RWPE1 (cell line): ENCODE measurements around the gene RNF144B.

Experiments
- CTCF ChIA-PET: fragments of 350-600 bp; sonication (Branson Sonifier 250); formaldehyde crosslinking; extraction: SDS; loops from one replicate; lab custom pipeline; 2021; lab: Yijun Ruan, JAX
- POLR2A ChIA-PET: fragments of 400-600 bp; formaldehyde crosslinking; extraction: SDS; loops from one replicate; lab custom pipeline; 2020; ENCODE audit warnings: antibody characterized with exemption; ENCODE audit not compliant: low non-redundant PET; lab: Yijun Ruan, JAX
- DNase-seq: peaks from one replicate; pipeline ENCODE4 v3.0.0; 2012; ENCODE audit warnings: low spot score
- H3K27ac ChIP-seq: fragments of 450-650 bp; 2 replicates; pipeline ENCODE4 v1.5.1; 2017
- TF ChIP-seq, protein P1 (sequence below): fragments of 450-650 bp; conservative IDR thresholded peaks from 2 replicates; pipeline ENCODE4 v1.5.1; 2017; ENCODE audit warnings: low read depth, mild to moderate bottlenecking

Gene RNF144B

DNA sequence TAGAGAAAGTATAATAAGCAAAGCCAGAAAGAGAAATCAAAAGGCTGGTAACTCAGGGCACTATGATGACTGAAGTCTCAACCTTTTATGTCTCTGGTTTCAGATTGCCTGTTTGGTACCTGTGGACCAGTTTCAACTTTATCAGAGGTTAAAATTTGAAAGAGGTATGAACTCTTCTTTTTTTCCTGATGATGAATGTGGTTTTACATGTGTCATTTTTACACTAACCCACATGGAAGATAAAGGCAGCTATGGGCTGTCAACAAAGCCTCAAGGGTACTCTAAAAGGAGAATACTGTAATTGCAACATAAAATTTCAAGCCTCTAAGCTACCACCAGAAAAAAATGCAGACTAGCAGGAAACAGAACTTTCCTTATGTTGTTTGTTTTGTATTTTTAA lies 52.4 kb downstream of the RNF144B start:
- POLR2A ChIA-PET, result no interaction called here
- TF ChIP-seq, protein P1, sequence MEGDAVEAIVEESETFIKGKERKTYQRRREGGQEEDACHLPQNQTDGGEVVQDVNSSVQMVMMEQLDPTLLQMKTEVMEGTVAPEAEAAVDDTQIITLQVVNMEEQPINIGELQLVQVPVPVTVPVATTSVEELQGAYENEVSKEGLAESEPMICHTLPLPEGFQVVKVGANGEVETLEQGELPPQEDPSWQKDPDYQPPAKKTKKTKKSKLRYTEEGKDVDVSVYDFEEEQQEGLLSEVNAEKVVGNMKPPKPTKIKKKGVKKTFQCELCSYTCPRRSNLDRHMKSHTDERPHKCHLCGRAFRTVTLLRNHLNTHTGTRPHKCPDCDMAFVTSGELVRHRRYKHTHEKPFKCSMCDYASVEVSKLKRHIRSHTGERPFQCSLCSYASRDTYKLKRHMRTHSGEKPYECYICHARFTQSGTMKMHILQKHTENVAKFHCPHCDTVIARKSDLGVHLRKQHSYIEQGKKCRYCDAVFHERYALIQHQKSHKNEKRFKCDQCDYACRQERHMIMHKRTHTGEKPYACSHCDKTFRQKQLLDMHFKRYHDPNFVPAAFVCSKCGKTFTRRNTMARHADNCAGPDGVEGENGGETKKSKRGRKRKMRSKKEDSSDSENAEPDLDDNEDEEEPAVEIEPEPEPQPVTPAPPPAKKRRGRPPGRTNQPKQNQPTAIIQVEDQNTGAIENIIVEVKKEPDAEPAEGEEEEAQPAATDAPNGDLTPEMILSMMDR, result no peak
- no peak overlapping the region for H3K27ac ChIP-seq
- CTCF ChIA-PET, result no interaction called here
- no peak for DNase-seq

- ChIA-PET POLR2A (no interaction called here), CTCF (interaction anchor here (0.5 kb wide), 1 partner anchor 1010 kb away, joined by 3 read pairs; no protein-coding TSS in a partner anchor)
- no peak overlapping the region for H3K27ac ChIP-seq
- TF ChIP-seq, protein P1, result no peak
- no peak for DNase-seq
Measured at GRCh38 chr6:18441251-18441979, 54.3 kb downstream of the RNF144B start.

DNA sequence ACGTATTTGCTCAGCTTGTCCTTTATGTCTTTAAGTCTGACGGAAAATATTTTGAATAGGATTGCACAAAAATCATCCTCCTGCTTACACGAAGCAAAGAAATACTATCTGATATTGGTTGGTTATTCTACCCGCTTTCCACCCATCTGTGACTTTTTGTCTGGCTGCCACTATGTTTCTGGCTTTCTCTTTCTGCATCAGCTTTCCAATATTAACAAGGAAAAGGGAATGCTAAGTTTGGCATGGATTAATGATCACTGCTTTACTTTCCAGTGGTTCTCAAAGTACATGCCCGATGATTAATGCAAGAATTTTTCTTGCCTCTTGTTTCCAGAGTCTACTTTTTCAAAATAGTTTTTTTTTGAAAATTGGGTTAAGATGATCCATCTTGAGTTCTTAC lies 57.0 kb downstream of the RNF144B start:
- no peak overlapping the region for H3K27ac ChIP-seq
- ChIA-PET POLR2A (no interaction called here), CTCF (no interaction called here)
- TF ChIP-seq, protein P1, result no peak
- DNase-seq, result no peak

- no peak for DNase-seq
- TF ChIP-seq, protein P1, result no peak
- POLR2A ChIA-PET, result no interaction called here
- CTCF ChIA-PET, result interaction anchor here (0.6 kb wide), 1 partner anchor 16 kb away, joined by 3 read pairs; no protein-coding TSS in a partner anchor
- H3K27ac ChIP-seq, result no peak overlapping the region
Measured at GRCh38 chr6:18445228-18445627, 58.1 kb downstream of the RNF144B start.

DNA sequence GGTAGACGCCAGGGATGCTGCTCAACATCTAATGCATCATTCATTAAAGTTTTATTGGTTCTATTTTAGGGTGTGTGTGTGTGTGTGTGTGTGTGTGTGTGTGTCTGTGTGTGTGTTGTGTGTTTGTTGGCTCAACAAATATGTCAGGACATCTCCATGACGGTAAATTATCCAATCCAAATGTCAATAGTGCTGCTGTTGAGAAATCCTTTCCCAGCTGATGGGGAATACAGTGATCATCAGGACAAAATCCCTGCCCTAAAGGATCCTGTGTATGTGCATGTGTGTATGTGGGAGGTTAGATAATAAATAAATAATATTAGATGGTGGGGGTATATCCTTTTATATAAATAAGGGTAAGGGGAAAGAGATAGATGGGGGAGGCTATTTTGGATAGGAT lies 59.6 kb downstream of the RNF144B start:
- CTCF ChIA-PET, result no interaction called here
- POLR2A ChIA-PET, result no interaction called here
- no peak for DNase-seq
- no peak overlapping the region for H3K27ac ChIP-seq
- TF ChIP-seq, protein P1, result no peak

DNA sequence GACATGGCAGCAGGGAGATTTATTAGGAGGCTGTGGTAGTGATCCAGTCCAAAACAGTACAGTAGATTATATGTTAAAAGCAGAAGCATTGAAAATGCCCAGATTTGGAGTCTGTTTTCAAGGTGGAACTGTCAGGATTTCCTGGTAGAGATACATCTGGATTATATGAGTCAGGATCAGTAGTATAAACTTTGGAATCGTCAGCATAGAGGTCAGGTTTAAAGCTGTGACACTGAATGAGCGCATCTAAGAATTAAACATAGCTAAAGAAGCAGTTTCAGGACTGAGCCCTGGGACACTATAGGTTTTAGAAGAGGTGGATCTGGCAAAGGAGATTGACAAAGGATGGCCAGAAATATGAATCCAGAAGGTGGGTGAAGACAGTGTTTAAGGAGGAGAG lies 60.4 kb downstream of the RNF144B start:
- DNase-seq, result no peak
- ChIA-PET POLR2A (no interaction called here), CTCF (no interaction called here)
- no peak overlapping the region for H3K27ac ChIP-seq
- TF ChIP-seq, protein P1, result no peak
